ENCODE results near the gene S1PR5.

S1PR5 gene

GRCh38 chr19:10514211-10515145 lies 2.8 kb downstream of the S1PR5 start:
- DNase-seq = peak; percentile 44

- no peak for DNase-seq
Measured at GRCh38 chr19:10513223-10513622, 4.0 kb downstream of the S1PR5 start.

- peak; percentile 51 for DNase-seq
Measured at GRCh38 chr19:10510301-10510802, 6.9 kb downstream of the S1PR5 start.

- DNase-seq = no peak
Measured at GRCh38 chr19:10508707-10509106, 8.5 kb downstream of the S1PR5 start.

GRCh38 chr19:10508036-10508435 lies 9.2 kb downstream of the S1PR5 start:
- no peak for DNase-seq

- peak; percentile 89 for DNase-seq
Measured at GRCh38 chr19:10505583-10506229, 11.5 kb downstream of the S1PR5 start.

GRCh38 chr19:10503002-10503789 lies 14.1 kb downstream of the S1PR5 start, which contains the start of gene KEAP1:
TSS of gene KEAP1 (minus strand) at chr19:10503356. CDS start at chr19:10500033, 3,323 bp downstream.
- DNase-seq = peak; percentile 79

GRCh38 chr19:10502524-10503001 lies 14.7 kb downstream of the S1PR5 start:
- peak; percentile 97 for DNase-seq

- peak; percentile 77 for DNase-seq
Measured at GRCh38 chr19:10501971-10502523, 15.2 kb downstream of the S1PR5 start.

GRCh38 chr19:10500247-10500592 lies 17.0 kb downstream of the S1PR5 start:
- no peak for DNase-seq

- DNase-seq = no peak
Measured at GRCh38 chr19:10499550-10500246, 17.5 kb downstream of the S1PR5 start.

- DNase-seq = no peak
Measured at GRCh38 chr19:10497371-10497770, 19.9 kb downstream of the S1PR5 start.

- DNase-seq = no peak
Measured at GRCh38 chr19:10491472-10492047, 25.7 kb downstream of the S1PR5 start.

GRCh38 chr19:10486551-10486950 lies 30.7 kb downstream of the S1PR5 start:
- no peak for DNase-seq

- peak; percentile 97 for DNase-seq
Measured at GRCh38 chr19:10478903-10479384, 38.3 kb downstream of the S1PR5 start.

GRCh38 chr19:10478476-10478875 lies 38.8 kb downstream of the S1PR5 start:
- no peak for DNase-seq

- peak; percentile 73 for DNase-seq
Measured at GRCh38 chr19:10474962-10475451, 42.2 kb downstream of the S1PR5 start.

GRCh38 chr19:10473192-10473591 lies 44.1 kb downstream of the S1PR5 start:
- no peak for DNase-seq

GRCh38 chr19:10471909-10472308 lies 45.3 kb downstream of the S1PR5 start:
- DNase-seq = peak; percentile 85

GRCh38 chr19:10468133-10468532 lies 49.1 kb downstream of the S1PR5 start:
- DNase-seq = no peak

- no peak for DNase-seq
Measured at GRCh38 chr19:10467104-10467706, 50.0 kb downstream of the S1PR5 start.

Data from hematopoietic multipotent progenitor cell treated with erythropoietin and hydrocortisone succinate and interleukin-3 and kit ligand, for 6 days (in vitro differentiated cells).